ENCODE data around the gene TSPOAP1. TPM values are rescaled to one million over a fixed set of nuclear protein-coding genes. Genes with fewer than 3 reads are reported as not detected.

TSPOAP1 gene
- total and polyA plus RNA-seq, 2 of the 13 experiments (the other 11 are each of a cell fraction or from before 2014, with no cell fraction given): not detected

GRCh38 chr17:58369214-58370031, 40.8 kb upstream of the TSPOAP1 start (continued):
- TF ChIP-seq NAIF1 (CRISPR knock-in tag; IDR thresholded peaks at IDR 0.05; ENCODE audit: borderline replicate concordance) (no peak), ZNF569 (CRISPR knock-in tag; IDR thresholded peaks at IDR 0.05; ENCODE audit: borderline replicate concordance) (no peak), NFIB (CRISPR knock-in tag; IDR thresholded peaks at IDR 0.05; ENCODE audit: borderline replicate concordance) (no peak), ZNF343 (CRISPR knock-in tag; IDR thresholded peaks at IDR 0.05) (peak; percentile 76; the same call in 1 of the 2 replicates), RORA (CRISPR knock-in tag; IDR thresholded peaks at IDR 0.05) (no peak), SAFB2 (CRISPR knock-in tag; IDR thresholded peaks at IDR 0.05; ENCODE audit: borderline replicate concordance, low read depth) (no peak; the same call in 1 of the 2 replicates), FOXJ3 (CRISPR knock-in tag; IDR thresholded peaks at IDR 0.05; ENCODE audit: borderline replicate concordance) (no peak), ZNF616 (CRISPR knock-in tag; IDR thresholded peaks at IDR 0.05; ENCODE audit: low read depth) (no peak), HIVEP1 (CRISPR knock-in tag; IDR thresholded peaks at IDR 0.05) (no peak), HNRNPL (IDR thresholded peaks at IDR 0.05; ENCODE audit: low read depth, low read length) (no peak), GFI1 (CRISPR knock-in tag; IDR thresholded peaks at IDR 0.05; ENCODE audit: borderline replicate concordance) (no peak; the same call in 1 of the 2 replicates), ZNF614 (CRISPR knock-in tag; IDR thresholded peaks at IDR 0.05; ENCODE audit: borderline replicate concordance) (no peak), NONO (IDR thresholded peaks at IDR 0.05) (no peak), NONO (CRISPR knock-in tag; conservative IDR thresholded peaks at IDR 0.05) (peak; percentile 85), ZNF790 (CRISPR knock-in tag; IDR thresholded peaks at IDR 0.05; ENCODE audit: borderline replicate concordance) (no peak), SMAD9 (CRISPR knock-in tag; IDR thresholded peaks at IDR 0.05) (no peak), SOX6 (IDR thresholded peaks at IDR 0.05) (no peak), SOX6 (CRISPR knock-in tag; IDR thresholded peaks at IDR 0.05) (peak; percentile 94), FOSL1 (CRISPR knock-in tag; IDR thresholded peaks at IDR 0.05; ENCODE audit: borderline replicate concordance) (no peak)
- TF ChIP-seq, protein P1, sequence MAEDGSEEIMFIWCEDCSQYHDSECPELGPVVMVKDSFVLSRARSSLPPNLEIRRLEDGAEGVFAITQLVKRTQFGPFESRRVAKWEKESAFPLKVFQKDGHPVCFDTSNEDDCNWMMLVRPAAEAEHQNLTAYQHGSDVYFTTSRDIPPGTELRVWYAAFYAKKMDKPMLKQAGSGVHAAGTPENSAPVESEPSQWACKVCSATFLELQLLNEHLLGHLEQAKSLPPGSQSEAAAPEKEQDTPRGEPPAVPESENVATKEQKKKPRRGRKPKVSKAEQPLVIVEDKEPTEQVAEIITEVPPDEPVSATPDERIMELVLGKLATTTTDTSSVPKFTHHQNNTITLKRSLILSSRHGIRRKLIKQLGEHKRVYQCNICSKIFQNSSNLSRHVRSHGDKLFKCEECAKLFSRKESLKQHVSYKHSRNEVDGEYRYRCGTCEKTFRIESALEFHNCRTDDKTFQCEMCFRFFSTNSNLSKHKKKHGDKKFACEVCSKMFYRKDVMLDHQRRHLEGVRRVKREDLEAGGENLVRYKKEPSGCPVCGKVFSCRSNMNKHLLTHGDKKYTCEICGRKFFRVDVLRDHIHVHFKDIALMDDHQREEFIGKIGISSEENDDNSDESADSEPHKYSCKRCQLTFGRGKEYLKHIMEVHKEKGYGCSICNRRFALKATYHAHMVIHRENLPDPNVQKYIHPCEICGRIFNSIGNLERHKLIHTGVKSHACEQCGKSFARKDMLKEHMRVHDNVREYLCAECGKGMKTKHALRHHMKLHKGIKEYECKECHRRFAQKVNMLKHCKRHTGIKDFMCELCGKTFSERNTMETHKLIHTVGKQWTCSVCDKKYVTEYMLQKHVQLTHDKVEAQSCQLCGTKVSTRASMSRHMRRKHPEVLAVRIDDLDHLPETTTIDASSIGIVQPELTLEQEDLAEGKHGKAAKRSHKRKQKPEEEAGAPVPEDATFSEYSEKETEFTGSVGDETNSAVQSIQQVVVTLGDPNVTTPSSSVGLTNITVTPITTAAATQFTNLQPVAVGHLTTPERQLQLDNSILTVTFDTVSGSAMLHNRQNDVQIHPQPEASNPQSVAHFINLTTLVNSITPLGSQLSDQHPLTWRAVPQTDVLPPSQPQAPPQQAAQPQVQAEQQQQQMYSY (CRISPR knock-in tag; IDR thresholded peaks at IDR 0.05): no peak
- TF ChIP-seq, protein P2, sequence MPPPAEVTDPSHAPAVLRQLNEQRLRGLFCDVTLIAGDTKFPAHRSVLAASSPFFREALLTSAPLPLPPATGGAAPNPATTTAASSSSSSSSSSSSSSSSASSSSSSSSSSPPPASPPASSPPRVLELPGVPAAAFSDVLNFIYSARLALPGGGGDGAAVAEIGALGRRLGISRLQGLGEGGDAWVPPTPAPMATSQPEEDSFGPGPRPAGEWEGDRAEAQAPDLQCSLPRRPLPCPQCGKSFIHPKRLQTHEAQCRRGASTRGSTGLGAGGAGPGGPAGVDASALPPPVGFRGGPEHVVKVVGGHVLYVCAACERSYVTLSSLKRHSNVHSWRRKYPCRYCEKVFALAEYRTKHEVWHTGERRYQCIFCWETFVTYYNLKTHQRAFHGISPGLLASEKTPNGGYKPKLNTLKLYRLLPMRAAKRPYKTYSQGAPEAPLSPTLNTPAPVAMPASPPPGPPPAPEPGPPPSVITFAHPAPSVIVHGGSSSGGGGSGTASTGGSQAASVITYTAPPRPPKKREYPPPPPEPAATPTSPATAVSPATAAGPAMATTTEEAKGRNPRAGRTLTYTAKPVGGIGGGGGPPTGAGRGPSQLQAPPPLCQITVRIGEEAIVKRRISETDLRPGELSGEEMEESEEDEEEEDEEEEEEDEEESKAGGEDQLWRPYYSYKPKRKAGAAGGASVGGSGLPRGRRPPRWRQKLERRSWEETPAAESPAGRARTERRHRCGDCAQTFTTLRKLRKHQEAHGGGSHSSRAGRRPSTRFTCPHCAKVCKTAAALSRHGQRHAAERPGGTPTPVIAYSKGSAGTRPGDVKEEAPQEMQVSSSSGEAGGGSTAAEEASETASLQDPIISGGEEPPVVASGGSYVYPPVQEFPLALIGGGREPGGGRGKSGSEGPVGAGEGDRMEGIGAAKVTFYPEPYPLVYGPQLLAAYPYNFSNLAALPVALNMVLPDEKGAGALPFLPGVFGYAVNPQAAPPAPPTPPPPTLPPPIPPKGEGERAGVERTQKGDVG (CRISPR knock-in tag; IDR thresholded peaks at IDR 0.05; ENCODE audit: borderline replicate concordance): no peak
- TF ChIP-seq, protein P3, sequence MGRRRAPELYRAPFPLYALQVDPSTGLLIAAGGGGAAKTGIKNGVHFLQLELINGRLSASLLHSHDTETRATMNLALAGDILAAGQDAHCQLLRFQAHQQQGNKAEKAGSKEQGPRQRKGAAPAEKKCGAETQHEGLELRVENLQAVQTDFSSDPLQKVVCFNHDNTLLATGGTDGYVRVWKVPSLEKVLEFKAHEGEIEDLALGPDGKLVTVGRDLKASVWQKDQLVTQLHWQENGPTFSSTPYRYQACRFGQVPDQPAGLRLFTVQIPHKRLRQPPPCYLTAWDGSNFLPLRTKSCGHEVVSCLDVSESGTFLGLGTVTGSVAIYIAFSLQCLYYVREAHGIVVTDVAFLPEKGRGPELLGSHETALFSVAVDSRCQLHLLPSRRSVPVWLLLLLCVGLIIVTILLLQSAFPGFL (CRISPR knock-in tag; IDR thresholded peaks at IDR 0.05): no peak

Measured in HepG2 (cell line).